Transverse colon (tissue), 3 donors: Measurements from ENCODE around the gene GSK3A.

Experiments
- EP300 ChIP-seq: sonication (generic); formaldehyde crosslinking; IDR thresholded peaks from one replicate; pipeline ENCODE4 v1.6.1; 2017; ENCODE audit warnings: antibody characterized with exemption, low read depth
- TF ChIP-seq, protein P1 (sequence below), 5 experiments: fragments of 200-600 bp in 3 of 5; fragments of 450-650 bp in 2 of 5; sonication (generic) in 3 of 5; IDR thresholded peaks; 1 replicate in 2 of 5; 2 replicates in 3 of 5; pipeline ENCODE4 v1.5.1; 2016 to 2017; ENCODE audit warnings: antibody characterized with exemption in 5 of 5, inconsistent platforms in 3 of 5, mild to moderate bottlenecking in 2 of 5, moderate library complexity in 1 of 5

DNA sequence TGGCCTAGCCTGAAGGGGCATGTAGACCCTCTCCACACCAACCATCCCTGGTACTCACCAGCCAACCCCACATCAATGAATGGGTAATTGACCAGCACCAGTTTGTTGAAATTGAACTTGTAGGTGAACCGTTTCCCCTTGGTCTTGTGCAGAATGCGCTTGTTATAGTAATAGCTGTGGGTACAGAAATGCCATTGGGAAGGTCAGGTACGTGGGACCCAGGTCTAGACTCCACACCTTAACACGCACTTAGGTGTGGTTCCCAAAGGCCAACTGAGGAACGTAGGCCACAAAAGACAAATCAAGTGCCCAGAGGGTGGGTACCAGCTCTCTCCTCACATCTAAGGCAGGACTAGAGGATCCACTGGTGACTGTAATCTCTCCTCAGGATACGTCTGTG lies 7.4 kb upstream of the GSK3A start:
- TF ChIP-seq, protein P1, sequence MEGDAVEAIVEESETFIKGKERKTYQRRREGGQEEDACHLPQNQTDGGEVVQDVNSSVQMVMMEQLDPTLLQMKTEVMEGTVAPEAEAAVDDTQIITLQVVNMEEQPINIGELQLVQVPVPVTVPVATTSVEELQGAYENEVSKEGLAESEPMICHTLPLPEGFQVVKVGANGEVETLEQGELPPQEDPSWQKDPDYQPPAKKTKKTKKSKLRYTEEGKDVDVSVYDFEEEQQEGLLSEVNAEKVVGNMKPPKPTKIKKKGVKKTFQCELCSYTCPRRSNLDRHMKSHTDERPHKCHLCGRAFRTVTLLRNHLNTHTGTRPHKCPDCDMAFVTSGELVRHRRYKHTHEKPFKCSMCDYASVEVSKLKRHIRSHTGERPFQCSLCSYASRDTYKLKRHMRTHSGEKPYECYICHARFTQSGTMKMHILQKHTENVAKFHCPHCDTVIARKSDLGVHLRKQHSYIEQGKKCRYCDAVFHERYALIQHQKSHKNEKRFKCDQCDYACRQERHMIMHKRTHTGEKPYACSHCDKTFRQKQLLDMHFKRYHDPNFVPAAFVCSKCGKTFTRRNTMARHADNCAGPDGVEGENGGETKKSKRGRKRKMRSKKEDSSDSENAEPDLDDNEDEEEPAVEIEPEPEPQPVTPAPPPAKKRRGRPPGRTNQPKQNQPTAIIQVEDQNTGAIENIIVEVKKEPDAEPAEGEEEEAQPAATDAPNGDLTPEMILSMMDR (IDR thresholded peaks at IDR 0.05) = no peak
- no peak for TF ChIP-seq EP300
